ENCODE measurements around the gene ATXN7L3. TPM values are rescaled to one million over a fixed set of nuclear protein-coding genes. Genes with fewer than 3 reads are reported as not detected.
"Not testable (repeated sequence)": the region's sequence is repeated elsewhere in the genome, so short reads cannot be mapped to it uniquely, and the experiment has no call there.

Gene ATXN7L3
- polyA plus RNA-seq, 2 donors: 32.9 to 44.3 TPM

GRCh38 chr17:44167181-44167861 lies 32.4 kb downstream of the ATXN7L3 start:
- Histone ChIP-seq H3K27me3 (ENCODE audit: control insufficient read depth in 1 of 2, insufficient read depth in 2 of 2, low read length in 2 of 2) (no peaks in the 10 kb centered on the region), H3K27ac (ENCODE audit: low read depth in 2 of 2, low read length in 1 of 2) (no peak overlapping the region), H3K9me3 (ENCODE audit: control insufficient read depth in 2 of 2, insufficient read depth in 1 of 2, low read depth in 1 of 2, low read length in 1 of 2) (no peaks in the 10 kb centered on the region), H3K36me3 (ENCODE audit: control insufficient read depth in 2 of 2, insufficient read depth in 2 of 2, low read length in 1 of 2) (no peaks in the 10 kb centered on the region), H3K4me3 (ENCODE audit: low read depth in 1 of 2, low read length in 2 of 2) (no peak overlapping the region), H3K4me1 (ENCODE audit: control insufficient read depth in 2 of 2, insufficient read depth in 2 of 2, low read length in 1 of 2) (peaks cover 2 to 4% of the 10 kb centered on the region in 2 donors)
- 68% methylated on average over 7 of the region's 7 CpGs for WGBS, 2 donors

DNA sequence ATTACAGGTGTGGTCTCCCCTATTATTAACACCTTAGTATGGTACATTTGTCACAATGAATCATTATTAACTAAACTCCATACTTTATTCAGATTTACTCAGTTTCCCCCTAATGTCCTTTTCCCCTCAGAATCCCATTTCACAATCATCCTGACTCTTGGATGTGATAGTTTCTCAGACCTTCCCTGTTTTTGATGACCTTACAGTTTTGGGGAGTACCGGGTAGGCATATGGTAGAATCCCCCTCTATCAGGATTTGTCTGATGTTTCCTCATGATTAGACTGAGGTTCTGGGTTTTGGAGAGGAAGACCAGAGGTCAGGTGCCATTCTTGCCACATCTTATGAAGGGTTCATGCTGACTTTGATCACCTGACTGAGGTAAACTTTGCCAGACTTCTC lies 35.2 kb downstream of the ATXN7L3 start:
- Histone ChIP-seq H3K27ac (ENCODE audit: low read depth in 2 of 2, low read length in 1 of 2) (no peak overlapping the region), H3K36me3 (ENCODE audit: control insufficient read depth in 2 of 2, insufficient read depth in 2 of 2, low read length in 1 of 2) (no peaks in the 10 kb centered on the region), H3K9me3 (ENCODE audit: control insufficient read depth in 2 of 2, insufficient read depth in 1 of 2, low read depth in 1 of 2, low read length in 1 of 2) (no peaks in the 10 kb centered on the region), H3K27me3 (ENCODE audit: control insufficient read depth in 1 of 2, insufficient read depth in 2 of 2, low read length in 2 of 2) (no peaks in the 10 kb centered on the region), H3K4me1 (ENCODE audit: control insufficient read depth in 2 of 2, insufficient read depth in 2 of 2, low read length in 1 of 2) (peaks cover 0 to 2% of the 10 kb centered on the region in 2 donors), H3K4me3 (ENCODE audit: low read depth in 1 of 2, low read length in 2 of 2) (no peak overlapping the region)
- 97 to 100% methylated on average over 1 of the region's 1 CpG for WGBS, 2 donors

- no peaks in the 10 kb centered on the region for H3K4me1 ChIP-seq (ENCODE audit: control insufficient read depth in 2 of 2, insufficient read depth in 2 of 2, low read length in 1 of 2)
- no peak overlapping the region for H3K4me3 ChIP-seq (ENCODE audit: low read depth in 1 of 2, low read length in 2 of 2)
- no peaks in the 10 kb centered on the region for H3K9me3 ChIP-seq (ENCODE audit: control insufficient read depth in 2 of 2, insufficient read depth in 1 of 2, low read depth in 1 of 2, low read length in 1 of 2)
- H3K27me3 ChIP-seq (ENCODE audit: control insufficient read depth in 1 of 2, insufficient read depth in 2 of 2, low read length in 2 of 2): no peaks in the 10 kb centered on the region
- peaks cover 0 to under 1% of the 10 kb centered on the region in 2 donors for H3K36me3 ChIP-seq (ENCODE audit: control insufficient read depth in 2 of 2, insufficient read depth in 2 of 2, low read length in 1 of 2)
- H3K27ac ChIP-seq (ENCODE audit: low read depth in 2 of 2, low read length in 1 of 2): no peak overlapping the region
- WGBS, 2 donors: 84 to 85% methylated on average over 15 of the region's 15 CpGs
Observed at GRCh38 chr17:44159519-44160210, 40.0 kb downstream of the ATXN7L3 start.

- H3K4me1 ChIP-seq (ENCODE audit: control insufficient read depth in 2 of 2, insufficient read depth in 2 of 2, low read length in 1 of 2): peaks cover 0 to 4% of the 10 kb centered on the region in 2 donors
- H3K36me3 ChIP-seq (ENCODE audit: control insufficient read depth in 2 of 2, insufficient read depth in 2 of 2, low read length in 1 of 2): peaks cover 0 to 3% of the 10 kb centered on the region in 2 donors
- 85 to 95% methylated on average over 2 of the region's 2 CpGs for WGBS, 2 donors
- no peaks in the 10 kb centered on the region for H3K27me3 ChIP-seq (ENCODE audit: control insufficient read depth in 1 of 2, insufficient read depth in 2 of 2, low read length in 2 of 2)
- H3K27ac ChIP-seq (ENCODE audit: low read depth in 2 of 2, low read length in 1 of 2): no peak overlapping the region
- no peaks in the 10 kb centered on the region for H3K9me3 ChIP-seq (ENCODE audit: control insufficient read depth in 2 of 2, insufficient read depth in 1 of 2, low read depth in 1 of 2, low read length in 1 of 2)
- no peak overlapping the region for H3K4me3 ChIP-seq (ENCODE audit: low read depth in 1 of 2, low read length in 2 of 2)
Observed at GRCh38 chr17:44155488-44155887, 44.2 kb downstream of the ATXN7L3 start.

DNA sequence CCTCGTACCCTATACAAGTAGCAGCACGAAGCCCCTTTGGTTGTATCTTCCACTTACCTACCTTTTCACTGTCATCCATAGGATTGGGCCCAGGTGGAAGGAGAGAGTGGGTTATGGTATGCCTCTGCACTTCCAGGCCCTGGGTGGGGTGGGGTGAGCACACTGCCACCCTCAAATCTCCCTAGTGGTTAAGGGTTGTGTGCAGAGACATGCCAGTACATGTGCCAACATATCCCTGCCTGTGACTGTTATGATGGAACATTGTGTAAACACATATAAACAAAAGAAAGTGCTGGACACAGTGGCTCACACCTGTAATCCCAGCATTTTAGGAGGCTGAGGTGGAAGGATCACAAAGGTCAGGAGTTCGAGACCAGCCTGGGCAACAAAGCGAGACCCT lies 46.8 kb downstream of the ATXN7L3 start:
- H3K36me3 ChIP-seq (ENCODE audit: control insufficient read depth in 2 of 2, insufficient read depth in 2 of 2, low read length in 1 of 2): peaks cover 0 to 3% of the 10 kb centered on the region in 2 donors
- no peaks in the 10 kb centered on the region for H3K9me3 ChIP-seq (ENCODE audit: control insufficient read depth in 2 of 2, insufficient read depth in 1 of 2, low read depth in 1 of 2, low read length in 1 of 2)
- H3K27ac ChIP-seq (ENCODE audit: low read depth in 2 of 2, low read length in 1 of 2): peak overlapping the region in 1 of 2 donors; percentile 33
- peaks cover 0 to 4% of the 10 kb centered on the region in 2 donors for H3K4me1 ChIP-seq (ENCODE audit: control insufficient read depth in 2 of 2, insufficient read depth in 2 of 2, low read length in 1 of 2)
- H3K4me3 ChIP-seq (ENCODE audit: low read depth in 1 of 2, low read length in 2 of 2): no peak overlapping the region
- WGBS, 2 donors: 92 to 93% methylated on average over 4 of the region's 4 CpGs
- H3K27me3 ChIP-seq (ENCODE audit: control insufficient read depth in 1 of 2, insufficient read depth in 2 of 2, low read length in 2 of 2): no peaks in the 10 kb centered on the region

- 94 to 95% methylated on average over 4 of the region's 4 CpGs for WGBS, 2 donors
- Histone ChIP-seq H3K4me3 (ENCODE audit: low read depth in 1 of 2, low read length in 2 of 2) (no peak overlapping the region), H3K4me1 (ENCODE audit: control insufficient read depth in 2 of 2, insufficient read depth in 2 of 2, low read length in 1 of 2) (peaks cover 0 to 5% of the 10 kb centered on the region in 2 donors), H3K27me3 (ENCODE audit: control insufficient read depth in 1 of 2, insufficient read depth in 2 of 2, low read length in 2 of 2) (no peaks in the 10 kb centered on the region), H3K36me3 (ENCODE audit: control insufficient read depth in 2 of 2, insufficient read depth in 2 of 2, low read length in 1 of 2) (peaks cover 0 to 3% of the 10 kb centered on the region in 2 donors), H3K27ac (ENCODE audit: low read depth in 2 of 2, low read length in 1 of 2) (no peak overlapping the region), H3K9me3 (ENCODE audit: control insufficient read depth in 2 of 2, insufficient read depth in 1 of 2, low read depth in 1 of 2, low read length in 1 of 2) (no peaks in the 10 kb centered on the region)
Observed at GRCh38 chr17:44149750-44150329, 49.8 kb downstream of the ATXN7L3 start.

GRCh38 chr17:44149066-44149465 lies 50.6 kb downstream of the ATXN7L3 start:
- not testable (repeated sequence) for H3K4me3 ChIP-seq (ENCODE audit: low read depth in 1 of 2, low read length in 2 of 2); H3K27me3 ChIP-seq (ENCODE audit: control insufficient read depth in 1 of 2, insufficient read depth in 2 of 2, low read length in 2 of 2); H3K27ac ChIP-seq (ENCODE audit: low read depth in 2 of 2, low read length in 1 of 2); H3K4me1 ChIP-seq (ENCODE audit: control insufficient read depth in 2 of 2, insufficient read depth in 2 of 2, low read length in 1 of 2); H3K36me3 ChIP-seq (ENCODE audit: control insufficient read depth in 2 of 2, insufficient read depth in 2 of 2, low read length in 1 of 2); H3K9me3 ChIP-seq (ENCODE audit: control insufficient read depth in 2 of 2, insufficient read depth in 1 of 2, low read depth in 1 of 2, low read length in 1 of 2)
- 97 to 98% methylated on average over 3 of the region's 3 CpGs for WGBS, 2 donors

DNA sequence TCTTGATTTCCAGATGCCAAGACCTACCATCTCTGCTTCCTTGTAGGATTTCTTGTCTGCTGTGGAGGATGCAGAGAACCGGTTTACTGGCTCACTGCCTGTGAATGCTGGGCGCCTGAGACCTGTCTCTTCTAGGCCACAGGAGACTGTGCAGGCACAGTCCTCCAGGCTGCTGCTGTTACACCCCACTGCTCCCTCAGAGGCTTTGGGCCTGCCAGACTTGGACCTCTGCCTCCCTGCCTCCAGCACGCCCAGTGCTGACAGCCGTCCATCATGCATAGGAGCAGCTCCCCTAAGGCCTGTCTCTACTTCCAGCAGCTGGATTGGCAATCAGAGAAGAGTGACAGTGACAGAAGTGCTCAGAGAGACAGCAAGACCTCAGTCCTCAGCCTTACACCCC lies 51.9 kb downstream of the ATXN7L3 start:
- Histone ChIP-seq H3K4me1 (ENCODE audit: control insufficient read depth in 2 of 2, insufficient read depth in 2 of 2, low read length in 1 of 2) (peaks cover 0 to 4% of the 10 kb centered on the region in 2 donors), H3K27ac (ENCODE audit: low read depth in 2 of 2, low read length in 1 of 2) (no peak overlapping the region), H3K4me3 (ENCODE audit: low read depth in 1 of 2, low read length in 2 of 2) (no peak overlapping the region), H3K36me3 (ENCODE audit: control insufficient read depth in 2 of 2, insufficient read depth in 2 of 2, low read length in 1 of 2) (no peaks in the 10 kb centered on the region), H3K9me3 (ENCODE audit: control insufficient read depth in 2 of 2, insufficient read depth in 1 of 2, low read depth in 1 of 2, low read length in 1 of 2) (no peaks in the 10 kb centered on the region), H3K27me3 (ENCODE audit: control insufficient read depth in 1 of 2, insufficient read depth in 2 of 2, low read length in 2 of 2) (no peaks in the 10 kb centered on the region)
- WGBS, 2 donors: 85 to 86% methylated on average over 4 of the region's 4 CpGs

DNA sequence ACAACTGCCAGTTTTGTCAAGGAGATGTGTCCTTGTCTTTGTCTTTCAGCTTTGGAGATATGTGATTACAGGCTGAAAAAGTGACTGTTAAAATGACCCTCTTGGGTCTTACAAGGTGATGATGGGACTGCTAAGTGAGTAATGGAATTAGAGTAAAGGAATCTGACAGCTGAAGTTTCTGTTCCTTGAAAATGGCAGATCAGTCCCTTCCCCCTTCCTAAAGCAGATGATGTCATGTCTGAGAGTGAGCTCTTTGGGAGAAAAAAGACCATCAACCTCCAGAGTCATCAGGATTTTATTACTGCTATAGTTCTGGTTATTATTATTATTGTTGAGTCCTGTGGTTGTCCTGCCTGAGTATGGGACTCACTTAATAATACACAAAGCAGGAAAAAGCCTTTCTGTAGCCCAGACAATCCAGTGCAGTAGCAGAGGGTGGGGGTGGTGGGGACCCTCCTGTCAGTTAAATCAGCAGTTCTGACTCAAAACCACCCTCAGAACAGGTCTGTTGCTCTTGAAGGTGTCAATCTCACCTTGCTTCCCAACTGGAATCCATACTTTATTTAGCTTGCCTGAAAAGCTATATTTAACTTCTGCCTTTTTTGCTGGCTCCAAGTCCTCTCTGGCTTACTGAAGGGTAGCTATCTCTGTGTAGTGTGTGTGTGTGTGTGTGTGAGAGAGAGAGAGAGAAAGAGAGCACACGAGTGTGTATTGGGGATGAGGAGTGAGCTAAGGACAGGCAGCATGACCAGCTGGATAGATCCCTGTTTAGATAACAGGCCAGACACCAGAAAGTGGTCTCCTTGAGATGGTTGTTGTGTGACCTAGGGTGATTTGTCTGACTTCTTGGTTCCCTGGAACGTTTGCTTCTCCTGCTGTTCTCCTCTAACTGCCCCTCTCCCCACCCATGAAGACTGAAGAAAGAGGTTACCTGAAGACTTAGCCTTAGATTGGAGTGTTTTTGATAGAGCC lies 53.0 kb downstream of the ATXN7L3 start:
- no peaks in the 10 kb centered on the region for H3K36me3 ChIP-seq (ENCODE audit: control insufficient read depth in 2 of 2, insufficient read depth in 2 of 2, low read length in 1 of 2)
- no peak overlapping the region for H3K27ac ChIP-seq (ENCODE audit: low read depth in 2 of 2, low read length in 1 of 2)
- no peak overlapping the region for H3K4me3 ChIP-seq (ENCODE audit: low read depth in 1 of 2, low read length in 2 of 2)
- H3K9me3 ChIP-seq (ENCODE audit: control insufficient read depth in 2 of 2, insufficient read depth in 1 of 2, low read depth in 1 of 2, low read length in 1 of 2): no peaks in the 10 kb centered on the region
- 55 to 59% methylated on average over 2 of the region's 2 CpGs for WGBS, 2 donors
- H3K4me1 ChIP-seq (ENCODE audit: control insufficient read depth in 2 of 2, insufficient read depth in 2 of 2, low read length in 1 of 2): peaks cover 1 to 2% of the 10 kb centered on the region in 2 donors
- no peaks in the 10 kb centered on the region for H3K27me3 ChIP-seq (ENCODE audit: control insufficient read depth in 1 of 2, insufficient read depth in 2 of 2, low read length in 2 of 2)

All from esophagus (tissue), 2 donors.